Cardiac ventricle fibroblast (primary cell): ENCODE measurements around the gene SLC25A43. TPM values are rescaled to one million over a fixed set of nuclear protein-coding genes. Genes with fewer than 3 reads are reported as not detected.

Source experiments
- total RNA-seq: library from RNA; depleted of rRNA; stranded (reverse); fragments of >200 nt; gene quantifications from 2 replicates; pipeline ENCODE4 v1.2.3, GENCODE V29; 2015

The SLC25A43 gene
- 17.2 and 18.2 TPM in 2 replicates for total RNA-seq

DNA sequence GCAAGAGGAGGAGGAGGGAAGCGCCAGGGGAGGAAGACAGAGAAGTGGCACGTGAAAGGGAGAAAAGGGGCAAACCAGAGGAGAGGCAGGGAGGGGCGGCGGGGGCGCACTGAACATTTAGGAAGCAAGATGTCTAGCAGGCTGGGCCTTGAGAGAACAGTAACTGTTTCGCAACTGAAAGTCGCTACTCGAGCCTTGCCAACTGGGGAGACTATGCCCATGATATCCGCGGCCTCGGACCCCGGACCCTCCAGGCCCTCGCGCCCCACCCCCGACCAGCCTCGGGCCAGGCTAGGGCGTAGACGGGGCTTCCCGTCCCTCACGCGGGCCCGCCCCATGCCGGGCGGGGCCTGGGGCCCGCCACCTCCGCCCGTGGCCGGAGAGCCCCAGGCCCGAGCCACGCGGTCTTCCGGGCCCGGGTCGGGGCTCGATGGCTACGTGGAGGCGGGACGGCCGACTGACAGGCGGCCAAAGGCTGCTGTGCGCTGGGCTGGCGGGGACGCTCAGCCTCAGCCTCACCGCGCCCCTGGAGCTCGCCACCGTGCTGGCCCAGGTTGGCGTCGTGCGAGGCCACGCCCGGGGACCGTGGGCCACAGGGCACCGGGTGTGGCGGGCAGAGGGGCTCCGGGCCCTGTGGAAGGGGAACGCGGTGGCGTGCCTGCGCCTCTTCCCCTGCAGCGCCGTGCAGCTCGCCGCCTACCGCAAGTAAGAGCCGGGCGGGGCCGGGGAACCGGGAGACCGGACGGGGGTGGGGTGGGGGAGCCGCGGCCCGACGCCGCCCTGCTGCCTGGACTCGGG, at the start of gene SLC25A43:
Gene SLC25A43, plus strand, starts transcription at position 363 of the 798 bp plus-strand sequence. Its CDS starts 68 bp downstream, at position 431.

DNA sequence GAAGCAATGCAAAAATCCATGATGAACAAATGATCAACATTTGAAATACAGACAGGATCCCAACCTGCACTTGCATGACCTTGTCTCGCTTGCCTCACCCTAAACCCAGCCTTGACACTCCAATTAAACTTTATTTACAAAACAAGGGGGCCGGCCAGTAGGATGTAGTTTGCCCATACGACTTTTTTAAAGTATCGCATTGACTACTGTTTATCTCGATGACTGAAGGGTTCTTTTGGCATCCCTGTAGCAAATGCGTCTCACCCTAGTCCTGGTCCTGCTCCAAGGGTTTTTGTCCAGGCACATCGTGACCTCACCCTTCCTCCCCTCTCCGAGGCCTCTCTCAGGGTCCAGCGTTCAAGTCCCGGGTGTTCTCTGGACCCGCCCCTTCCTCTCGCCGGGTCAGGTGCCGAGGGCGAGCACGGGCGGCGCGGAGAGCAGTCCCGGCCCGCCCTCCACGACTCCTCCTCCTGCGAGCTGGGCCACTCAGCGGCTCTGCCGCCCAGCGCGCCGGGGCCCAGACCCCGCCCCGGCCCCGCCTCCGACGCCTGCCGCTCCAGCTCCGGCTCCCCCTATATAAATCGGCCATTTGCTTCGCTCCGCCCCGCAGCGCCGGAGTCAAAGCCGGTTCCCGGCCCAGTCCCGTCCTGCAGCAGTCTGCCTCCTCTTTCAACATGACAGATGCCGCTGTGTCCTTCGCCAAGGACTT, 68.9 kb downstream of the SLC25A43 start, which contains the start of gene SLC25A5:
Gene SLC25A5, plus strand, starts transcription at position 603 of the 709 bp plus-strand sequence. Its CDS starts 72 bp downstream, at position 675.

Other genes starting within 250 kb of the SLC25A43 start
- 143 and 150 TPM in 2 replicates for gene PGRMC1, start 163.1 kb upstream of the SLC25A43 start, total RNA-seq
- gene SLC25A5, start 69.1 kb downstream of the SLC25A43 start, total RNA-seq = 164 and 177 TPM in 2 replicates
- 19.6 and 28.7 TPM in 2 replicates for gene STEEP1, start 166.1 kb downstream of the SLC25A43 start, total RNA-seq
- 26.8 and 36.9 TPM in 2 replicates for gene UBE2A, start 175.2 kb downstream of the SLC25A43 start, total RNA-seq
- 5.8 and 7.5 TPM in 2 replicates for gene NKRF, start 207.1 kb downstream of the SLC25A43 start, total RNA-seq